Stimulated activated CD4-positive, alpha-beta T cell treated with anti-CD3 and anti-CD28 coated beads, TNF-alpha, amount 100 ng/mL, for 24 hours (primary cell): ENCODE data around the gene ANO2.
"Not testable (repeated sequence)": the region's sequence is repeated elsewhere in the genome, so short reads cannot be mapped to it uniquely, and the experiment has no call there.

Experiments
- DNase-seq, 3 experiments: peaks; one replicate each; pipeline ENCODE4 v3.0.0-alpha.2; 2020; ENCODE audit warnings: low read depth in 3 of 3

ANO2 gene

DNA sequence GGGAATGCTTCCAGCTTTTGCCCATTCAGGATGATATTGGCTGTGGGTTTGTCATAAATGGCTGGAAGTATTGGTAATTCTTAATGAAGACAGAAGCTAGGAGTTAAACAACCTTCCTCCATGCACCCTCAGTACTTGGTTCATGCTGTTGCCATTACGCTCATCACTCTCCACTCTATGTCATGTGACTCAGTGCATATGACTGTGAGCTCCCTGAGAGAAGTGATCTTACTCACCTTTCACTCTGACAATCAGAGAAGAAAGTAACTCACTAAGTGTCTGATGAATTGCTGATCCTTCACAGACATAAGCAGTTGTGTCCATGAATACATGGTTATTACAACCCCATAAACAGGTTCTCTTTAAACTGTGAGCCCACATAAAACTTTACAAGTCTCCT lies 275.4 kb downstream of the ANO2 start:
- DNase-seq = not testable (repeated sequence)

DNA sequence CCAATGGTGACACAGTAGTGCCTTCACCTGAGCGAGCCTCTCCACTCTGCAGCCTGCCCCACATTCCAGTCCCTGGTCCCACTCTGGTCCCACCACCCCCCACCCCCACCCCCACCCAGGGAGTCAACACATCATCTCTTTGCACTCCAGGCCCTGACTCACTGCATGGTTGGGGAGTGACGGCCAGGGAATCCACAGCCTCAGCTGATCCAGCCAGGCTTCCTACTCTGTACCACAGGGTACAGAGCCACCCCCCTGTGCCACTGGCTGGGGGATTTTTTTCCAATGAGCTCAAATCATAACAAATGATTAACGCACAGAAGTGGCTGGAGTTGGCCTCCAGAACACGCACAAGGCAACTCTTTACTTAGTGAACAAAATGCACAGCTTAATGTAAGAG lies 279.4 kb downstream of the ANO2 start:
- DNase-seq = no peak

DNA sequence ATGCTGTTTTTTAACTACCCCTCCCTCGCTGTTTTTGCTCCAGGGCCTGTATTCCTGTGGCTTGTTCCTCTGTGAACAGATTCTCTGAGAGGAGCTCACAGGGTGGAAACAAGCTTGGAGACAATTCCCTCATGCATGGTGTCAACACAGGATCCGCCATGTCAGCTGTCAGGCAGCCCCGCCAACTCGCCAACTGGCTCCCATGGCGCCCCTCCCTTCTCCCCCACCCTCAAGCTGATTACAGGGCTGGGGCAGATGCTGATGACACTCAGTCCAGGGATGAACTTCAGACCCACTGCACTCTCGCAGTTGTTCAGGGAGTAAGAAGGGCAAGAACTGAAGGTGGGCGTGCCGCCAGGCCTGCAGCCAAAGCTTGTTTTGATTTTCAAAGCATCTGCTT lies 283.2 kb downstream of the ANO2 start:
- no peak for DNase-seq

DNA sequence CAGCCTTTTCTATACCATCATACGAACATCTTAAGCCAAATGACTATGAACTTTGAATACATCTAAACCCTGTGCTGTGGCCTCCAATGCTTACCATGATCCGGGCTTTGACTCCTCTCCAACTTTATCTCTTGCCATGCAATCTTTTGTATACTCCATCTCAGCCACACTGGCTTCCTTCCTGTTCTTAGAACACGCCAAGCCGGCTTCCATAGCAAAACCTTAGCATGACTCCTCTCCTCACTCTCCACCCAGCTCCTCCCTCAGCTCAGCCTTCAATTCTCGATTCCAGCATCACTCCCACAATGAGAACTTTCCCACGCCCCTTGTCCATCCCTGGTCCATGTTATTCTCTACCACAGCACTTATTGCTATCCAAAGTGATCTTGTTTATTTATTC lies 284.8 kb downstream of the ANO2 start:
- no peak for DNase-seq

DNA sequence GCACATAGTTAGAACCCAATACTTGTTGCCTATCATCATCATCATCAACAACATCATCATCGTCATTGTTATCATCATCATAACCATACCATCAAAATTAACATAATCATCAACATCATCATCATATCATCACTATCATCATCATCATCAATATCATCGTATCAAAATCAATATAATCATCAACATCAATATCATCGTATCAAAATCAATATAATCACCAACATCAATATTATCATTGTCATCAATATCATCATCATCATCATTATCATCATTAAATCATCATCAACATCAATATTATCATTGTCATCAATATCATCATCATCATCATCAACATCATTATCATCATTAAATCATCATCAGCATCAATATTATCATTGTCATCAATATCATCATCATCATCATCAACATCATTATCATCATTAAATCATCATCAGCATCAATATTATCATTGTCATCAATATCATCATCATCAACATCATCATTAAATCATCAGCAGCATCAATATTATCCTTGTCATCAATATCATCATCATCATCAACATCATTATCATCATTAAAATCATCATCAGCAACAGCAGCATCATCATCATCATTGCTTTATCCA lies 286.6 kb downstream of the ANO2 start:
- DNase-seq = not testable (repeated sequence)

DNA sequence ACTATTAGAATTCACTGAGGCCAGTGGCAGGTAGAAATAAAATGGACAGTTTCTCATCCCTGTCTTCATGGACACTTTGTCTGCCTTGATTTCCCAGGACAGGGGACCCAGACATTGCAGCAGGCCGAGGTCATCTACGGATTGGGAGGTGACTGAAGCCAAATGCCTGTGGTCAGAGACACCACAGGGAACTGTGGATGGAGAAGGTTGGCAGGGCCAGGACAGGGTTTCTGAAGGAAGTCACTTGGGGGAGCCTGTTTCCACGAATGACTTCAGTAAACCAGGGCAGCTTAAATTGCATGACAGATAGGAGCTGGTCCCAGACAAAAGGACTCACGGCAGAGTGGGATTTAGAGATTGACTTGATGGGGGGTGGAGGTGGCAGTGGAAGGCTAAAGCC lies 288.2 kb downstream of the ANO2 start:
- no peak for DNase-seq

DNA sequence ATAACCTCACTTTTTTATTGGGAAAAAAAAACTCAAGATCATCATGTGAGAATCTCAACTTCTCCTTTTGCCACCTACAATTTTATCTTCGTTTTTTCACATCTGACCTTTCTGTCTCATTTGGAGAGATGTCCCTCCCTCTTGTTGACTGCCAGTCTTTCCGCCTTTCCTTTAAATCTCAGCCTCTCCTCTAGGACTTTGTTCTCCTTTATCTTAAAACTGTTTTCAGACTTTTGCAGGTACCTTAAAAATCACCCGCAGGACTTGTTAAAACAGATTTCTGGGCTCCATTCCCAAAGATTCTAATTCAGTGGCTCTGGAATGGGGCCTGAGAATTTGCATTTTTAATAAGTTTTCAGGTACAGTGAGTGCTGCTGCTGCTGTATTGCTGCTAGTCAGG lies 289.9 kb downstream of the ANO2 start:
- DNase-seq = no peak

DNA sequence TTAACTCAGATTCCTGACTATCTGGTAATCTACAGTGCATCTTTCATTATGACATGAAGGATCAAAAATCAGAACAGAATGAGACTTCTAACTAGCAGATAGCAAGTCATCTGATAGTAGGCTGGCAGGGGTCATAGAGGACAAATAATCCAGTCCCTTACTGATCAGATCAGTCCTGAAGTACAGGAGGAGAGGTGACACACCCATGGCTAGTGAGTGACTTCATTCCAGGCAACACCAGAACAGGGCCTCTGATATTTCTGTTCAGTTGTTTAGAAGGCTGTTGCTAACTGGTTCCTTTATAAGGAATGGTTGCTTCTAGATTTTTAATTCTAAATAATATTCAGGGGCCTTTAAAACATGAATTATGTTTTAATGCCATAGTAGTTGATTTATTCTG lies 291.0 kb downstream of the ANO2 start:
- DNase-seq = no peak

DNA sequence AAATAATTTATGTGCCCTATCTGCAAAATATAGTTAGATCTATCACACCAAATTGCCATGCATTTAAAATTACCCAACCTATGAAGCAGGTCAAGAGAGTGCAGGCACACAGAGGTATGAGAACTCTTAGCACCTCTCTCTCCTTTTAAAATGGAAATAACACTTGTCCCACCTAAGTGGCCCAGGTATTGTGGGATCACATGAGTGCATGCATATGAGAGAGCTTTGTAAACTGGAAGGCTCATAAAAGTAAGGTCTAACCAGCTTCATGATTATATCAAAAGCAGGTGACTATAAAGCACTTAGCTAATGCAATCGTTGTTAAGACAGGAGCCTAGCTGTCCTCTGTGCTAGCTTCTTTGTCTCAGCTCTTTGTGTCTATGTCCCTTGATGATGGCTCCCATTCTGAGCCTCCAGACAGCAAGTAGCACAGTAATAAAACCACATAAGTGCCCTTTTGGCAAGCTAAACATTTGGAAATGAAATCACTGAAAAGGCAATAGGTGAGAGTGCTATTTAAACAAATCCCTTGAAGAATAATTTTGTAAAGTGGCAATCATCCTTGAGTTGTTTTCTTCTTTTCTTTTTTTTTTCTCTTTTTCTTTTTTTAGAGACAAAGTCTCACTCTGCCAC lies 294.1 kb downstream of the ANO2 start:
- DNase-seq = no peak

DNA sequence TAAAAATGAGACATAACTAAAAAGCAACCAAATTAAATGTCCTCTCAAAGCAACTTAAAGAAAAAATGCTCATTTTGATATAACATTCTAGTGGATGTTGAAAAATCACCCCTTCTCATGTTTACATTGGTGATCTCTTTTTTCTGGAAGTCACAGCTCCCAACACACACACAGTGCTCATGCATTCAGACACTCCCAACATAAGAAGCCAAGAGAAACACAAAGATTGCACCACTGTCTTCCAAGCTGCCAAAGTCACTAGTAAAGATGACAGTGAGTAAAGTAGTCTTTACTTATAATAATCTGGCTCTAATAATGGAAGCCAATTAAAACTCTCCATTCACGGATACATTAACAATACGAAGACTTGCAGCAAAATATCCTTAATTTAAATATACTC lies 294.8 kb downstream of the ANO2 start:
- no peak for DNase-seq

DNA sequence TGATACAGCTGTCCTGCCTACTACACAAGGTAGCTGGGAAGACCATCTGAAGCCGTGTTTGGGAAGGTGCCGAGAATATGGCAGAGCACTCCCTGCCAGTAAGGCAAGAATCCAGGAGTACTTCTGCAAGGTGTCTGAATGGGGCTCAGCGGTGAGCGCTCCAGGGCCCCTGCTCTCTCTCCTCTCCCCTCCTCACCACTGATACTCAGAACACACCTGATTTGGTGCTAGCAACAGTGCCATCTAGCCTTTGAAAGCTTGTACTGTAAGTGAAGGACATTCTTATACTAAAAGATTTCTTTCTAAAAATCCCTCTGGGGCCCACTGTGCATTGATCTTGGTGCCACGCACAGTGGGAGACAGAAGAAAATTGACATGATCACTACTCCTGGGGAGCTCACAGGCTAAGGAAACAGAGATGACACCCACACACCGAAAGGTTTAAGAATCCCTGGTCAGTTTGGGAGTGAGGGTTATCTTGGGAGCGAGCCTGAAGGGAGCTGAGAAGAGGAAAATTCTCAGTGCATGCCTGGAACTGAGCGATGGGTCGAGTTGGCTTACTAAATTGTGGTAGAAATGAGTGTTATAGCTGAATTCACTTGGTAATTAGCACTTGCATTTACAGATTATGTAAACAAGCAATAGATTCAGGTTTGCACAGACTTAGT lies 296.2 kb downstream of the ANO2 start:
- no peak for DNase-seq

DNA sequence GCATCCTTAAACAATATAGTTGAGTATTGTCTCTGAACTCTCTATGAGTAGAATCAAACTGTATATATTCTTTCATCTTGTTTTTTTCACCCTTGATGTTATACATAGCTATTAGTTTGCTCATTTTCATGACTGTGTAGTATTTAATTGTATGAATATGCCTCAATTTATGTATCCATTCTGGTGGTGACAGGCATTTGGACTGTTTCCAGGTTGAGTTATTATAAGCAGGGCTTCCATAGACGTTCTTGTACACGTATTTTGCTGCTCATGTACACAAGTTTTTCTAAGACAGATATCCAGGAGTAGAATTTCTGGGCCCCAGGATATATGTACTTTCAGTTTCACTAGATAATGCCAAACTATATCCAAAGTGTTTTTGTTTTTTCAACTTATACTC lies 301.8 kb downstream of the ANO2 start:
- no peak for DNase-seq

DNA sequence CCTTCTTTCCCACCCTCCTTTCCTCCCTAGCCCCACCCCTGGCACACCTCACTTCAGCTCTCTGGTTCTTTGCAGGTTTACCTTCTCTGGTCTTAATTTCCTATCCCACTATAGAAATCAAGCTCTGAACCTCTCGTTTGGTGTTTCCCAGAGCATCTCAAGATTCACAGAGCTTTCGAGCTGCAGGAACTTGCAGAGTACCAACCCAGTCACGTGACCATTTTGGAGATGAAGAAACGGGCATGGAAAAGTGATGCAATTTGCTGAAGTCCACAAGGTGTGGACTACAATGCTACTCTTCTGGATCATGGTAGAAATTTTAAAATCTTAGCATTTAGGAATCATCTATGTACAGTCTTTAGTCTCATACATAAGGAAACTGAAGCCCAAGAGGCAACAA lies 307.4 kb downstream of the ANO2 start:
- no peak for DNase-seq

DNA sequence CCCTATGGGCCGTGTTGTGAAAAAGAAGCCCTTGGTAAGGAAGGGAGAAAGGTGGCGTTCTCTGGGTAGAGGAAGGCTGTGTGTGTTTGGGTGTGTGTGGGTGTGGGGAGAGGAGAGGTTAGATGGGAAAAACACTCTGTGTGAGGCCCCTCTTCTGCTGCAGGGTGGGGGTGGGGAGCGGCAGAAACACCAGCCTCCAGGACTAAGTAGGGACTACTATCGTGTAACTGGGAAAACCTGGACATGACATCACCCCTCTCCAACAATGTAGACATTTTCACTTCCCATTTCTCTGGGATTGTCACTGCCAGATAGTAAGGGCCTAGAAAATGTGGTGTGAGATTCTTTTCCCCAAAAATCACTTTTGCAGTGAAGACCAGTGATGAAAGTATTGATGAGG lies 308.2 kb downstream of the ANO2 start:
- no peak for DNase-seq

DNA sequence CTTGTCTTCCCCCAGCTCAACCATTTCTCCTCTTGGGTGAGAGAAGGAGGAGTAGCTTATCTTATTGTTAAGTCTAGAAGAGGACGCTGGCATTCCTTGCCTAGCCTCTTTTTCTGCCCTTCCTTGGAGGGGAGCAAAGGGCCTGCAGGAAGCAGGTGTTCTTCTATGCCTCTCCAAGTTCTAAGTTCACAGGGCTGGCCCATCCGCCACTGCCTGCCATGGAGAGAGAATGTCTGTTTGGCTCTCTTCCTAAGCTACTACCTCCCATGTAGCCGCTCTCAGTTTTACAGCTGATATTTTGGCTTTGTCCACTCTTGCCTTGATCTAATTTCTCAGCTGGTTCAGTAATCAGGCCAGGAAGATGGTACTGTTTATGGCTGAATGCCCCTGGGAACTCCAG lies 312.0 kb downstream of the ANO2 start:
- no peak for DNase-seq

DNA sequence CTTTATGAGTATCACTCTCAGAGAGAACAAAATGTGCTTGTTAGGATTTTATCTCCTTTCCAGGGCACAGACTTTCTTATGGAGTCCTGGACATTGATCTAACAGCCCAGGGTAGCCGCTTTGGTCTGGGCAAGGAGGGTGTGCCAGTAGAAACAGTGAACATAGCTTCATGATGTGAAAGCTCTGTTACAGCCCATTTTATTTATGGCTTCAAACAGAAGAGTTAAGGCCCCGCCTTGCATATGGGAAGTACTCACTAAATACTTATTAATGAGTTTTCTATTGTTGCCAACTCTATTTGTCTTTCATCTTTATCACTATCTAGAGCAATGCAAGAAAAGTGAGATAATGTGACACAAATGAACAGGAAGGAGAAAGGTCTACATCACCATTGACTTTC lies 312.6 kb downstream of the ANO2 start:
- DNase-seq = no peak

DNA sequence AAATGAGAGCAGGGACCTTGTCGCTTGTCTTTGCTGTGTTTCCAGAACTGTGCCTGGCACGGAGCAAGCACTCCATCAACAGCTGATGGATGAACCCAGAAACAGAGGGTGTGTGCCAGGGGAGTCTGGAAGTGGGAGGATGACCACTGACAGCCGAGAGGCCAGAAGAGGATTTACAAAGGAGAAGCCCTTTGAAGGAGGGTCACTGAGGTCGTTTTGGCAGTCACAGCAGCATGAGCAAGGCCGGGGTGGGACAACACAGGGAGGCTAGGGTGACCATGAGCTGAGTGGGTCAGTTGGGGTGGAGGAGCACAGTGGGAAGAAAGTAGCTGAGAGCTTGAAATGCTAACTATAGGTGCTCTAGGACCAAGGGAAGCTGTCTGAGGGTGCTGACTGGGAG lies 313.6 kb downstream of the ANO2 start:
- DNase-seq = no peak

DNA sequence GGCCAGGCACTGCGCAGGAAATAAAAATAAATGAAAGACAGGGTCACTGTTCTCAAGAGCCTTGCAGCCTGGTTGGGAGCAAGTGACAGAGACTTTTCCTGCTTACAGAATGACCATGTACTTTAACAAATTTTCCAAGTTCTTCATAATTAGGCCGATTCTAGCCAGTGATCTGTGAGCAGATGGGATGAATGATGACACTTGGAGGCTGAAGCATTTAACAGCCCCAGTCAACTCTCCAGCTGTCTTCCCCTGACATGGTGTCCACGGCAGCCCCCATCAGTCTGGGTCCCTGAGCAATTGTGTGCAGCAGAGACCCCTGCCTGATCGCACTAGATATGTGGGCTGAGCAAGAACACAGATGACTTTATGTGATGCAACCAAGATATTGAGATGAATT lies 314.3 kb downstream of the ANO2 start:
- no peak for DNase-seq

DNA sequence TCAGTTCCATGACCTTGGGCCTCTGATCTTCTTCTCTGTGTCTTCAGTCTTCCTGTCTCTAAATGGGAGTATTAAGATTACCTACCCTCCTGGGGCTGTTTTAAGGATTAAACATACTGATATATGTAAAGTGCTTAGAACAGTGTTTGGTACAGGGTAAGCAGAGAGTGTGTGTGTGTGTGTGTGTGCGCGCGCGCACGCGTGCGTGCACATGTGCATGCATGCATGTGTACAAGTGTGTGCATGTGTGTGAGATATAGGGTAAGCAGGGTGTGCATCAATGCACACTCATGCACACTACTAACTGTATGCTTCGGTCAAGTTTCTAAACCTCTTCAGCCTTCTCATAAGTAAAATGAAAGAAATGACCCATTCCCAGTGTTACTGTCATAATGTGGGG lies 316.6 kb downstream of the ANO2 start:
- DNase-seq = no peak

DNA sequence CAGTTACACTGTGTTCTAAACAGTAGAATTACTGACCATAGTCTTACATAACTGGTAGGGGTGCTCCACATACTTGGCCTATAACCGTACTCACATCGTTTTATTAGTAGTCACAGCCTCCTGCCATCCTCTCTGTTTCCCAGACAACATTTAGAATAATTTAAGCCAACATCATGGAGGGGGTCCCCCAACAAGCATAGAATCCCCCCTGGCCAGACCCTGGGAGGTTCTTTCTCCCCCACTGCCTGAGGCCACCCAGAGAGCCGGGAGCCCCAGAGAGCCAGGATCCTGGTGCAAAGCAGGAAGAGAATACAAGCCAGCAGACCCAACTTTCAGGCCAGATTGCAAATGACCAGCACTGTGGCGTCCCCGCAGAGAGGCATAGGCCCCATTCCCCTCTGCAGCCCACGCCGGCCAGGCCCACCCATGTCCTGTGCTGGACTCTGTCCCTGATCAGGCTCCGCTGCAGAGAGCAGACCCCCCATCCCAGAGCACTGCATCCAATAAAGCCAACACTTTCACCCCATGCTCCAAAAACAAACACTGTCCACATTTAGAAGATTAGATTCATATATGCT lies 317.9 kb downstream of the ANO2 start:
- no peak for DNase-seq

DNA sequence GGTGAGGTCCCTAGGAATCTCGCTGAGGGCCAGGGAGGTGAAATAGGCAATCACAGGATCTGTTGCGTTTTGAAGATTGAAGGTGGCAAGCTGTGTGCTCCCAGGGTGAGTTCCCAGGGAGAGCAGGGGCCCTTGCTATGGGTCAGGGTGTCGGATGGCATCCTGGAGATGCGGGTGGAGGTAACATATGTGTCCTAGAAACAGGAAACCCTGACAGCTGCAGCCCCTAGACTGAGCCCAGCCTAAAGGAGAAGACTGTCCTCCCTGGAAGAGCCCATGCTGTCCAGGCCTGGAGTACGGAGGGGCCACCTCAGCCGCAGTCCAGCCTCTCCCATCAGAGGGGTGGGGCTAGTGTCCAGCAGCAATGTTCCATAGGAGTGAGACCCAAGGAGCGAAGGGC lies 318.9 kb downstream of the ANO2 start:
- DNase-seq = no peak

DNA sequence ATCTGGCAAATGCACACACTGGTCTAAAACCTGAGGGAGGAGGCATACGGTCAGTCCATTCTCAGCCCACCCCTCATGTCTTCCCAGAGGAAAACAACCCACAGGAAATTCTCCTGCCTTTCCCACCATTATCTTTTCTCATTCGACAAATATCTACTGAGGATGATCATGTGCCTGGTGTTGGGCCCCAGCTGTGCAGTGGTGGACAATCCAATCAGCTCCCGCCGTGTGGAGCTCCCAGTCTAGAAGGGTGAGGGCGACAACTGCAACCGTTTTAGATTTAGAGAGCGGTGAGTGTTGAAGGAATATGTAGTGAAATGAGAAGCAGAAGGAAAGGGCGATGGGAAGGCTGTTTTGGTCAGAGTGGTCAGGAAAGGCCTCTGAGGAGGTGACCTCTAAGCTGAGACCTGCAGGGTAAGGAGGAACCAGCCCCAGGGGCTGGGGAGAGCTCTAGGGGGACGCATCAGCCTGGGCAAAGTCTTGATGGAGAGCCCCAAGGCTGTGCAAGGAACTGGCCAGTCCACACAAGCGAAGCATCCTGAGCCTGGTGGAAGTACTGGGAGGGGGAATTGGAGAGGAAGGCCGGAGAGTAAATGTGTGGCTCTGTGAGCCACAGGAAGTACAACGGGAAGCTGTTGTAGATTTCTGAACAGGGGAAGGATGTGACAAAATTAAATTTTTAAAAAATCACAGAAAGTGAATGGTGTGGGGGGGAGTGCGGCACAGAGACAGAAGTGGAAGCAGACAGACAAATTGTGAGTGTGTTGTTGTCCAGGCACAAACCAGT lies 320.4 kb downstream of the ANO2 start:
- no peak for DNase-seq
